OCI-LY7 (cell line): ENCODE measurements around the gene THAP7. TPM values are rescaled to one million over a fixed set of nuclear protein-coding genes. Genes with fewer than 3 reads are reported as not detected.

ENCODE experiments used
- BruUV-seq: library from RNA; stranded (reverse); fragments of 400-500 nt; replicated peaks from 2 replicates; lab custom pipeline; 2021; lab: Mats Ljungman, UMichigan
- CTCF ChIA-PET: fragments of 300-600 bp; sonication (Branson Sonifier 250); formaldehyde crosslinking; loops from one replicate; lab custom pipeline; 2022; ENCODE audit warnings: antibody characterized with exemption; ENCODE audit not compliant: unreplicated experiment; lab: Charles Lee
- POLR2A ChIA-PET: fragments of 300-600 bp; sonication (Branson Sonifier 250); formaldehyde crosslinking; loops from one replicate; lab custom pipeline; 2022; ENCODE audit warnings: antibody characterized with exemption; lab: Charles Lee
- DNase-seq: peaks from one replicate; pipeline ENCODE4 v3.0.0-alpha.2; 2015; ENCODE audit warnings: low spot score
- H2AFZ ChIP-seq: fragments of 200-600 bp; sonication (generic), shearing (Covaris generic); 2 replicates; pipeline ENCODE4 v1.6.1; 2014; ENCODE audit warnings: mild to moderate bottlenecking, antibody characterized with exemption, low read length, moderate library complexity
- H3K27ac ChIP-seq: fragments of 200-600 bp; sonication (generic); 2 replicates; pipeline ENCODE4 v1.5.1; 2014; ENCODE audit warnings: mixed run types, low read depth, mild to moderate bottlenecking, moderate library complexity, low read length, inconsistent platforms; ENCODE audit not compliant: poor library complexity, severe bottlenecking
- H3K36me3 ChIP-seq: fragments of 200-600 bp; sonication (generic); 2 replicates; pipeline ENCODE4 v1.6.1; 2014; ENCODE audit warnings: mild to moderate bottlenecking, antibody characterized with exemption, low read length, moderate library complexity, mixed read lengths; ENCODE audit not compliant: insufficient read depth
- H3K4me1 ChIP-seq: fragments of 200-600 bp; sonication (generic); 2 replicates; pipeline ENCODE4 v1.5.1; 2014; ENCODE audit warnings: mild to moderate bottlenecking, low read length; ENCODE audit not compliant: insufficient read depth, poor library complexity, severe bottlenecking
- H3K4me2 ChIP-seq: fragments of 200-600 bp; sonication (generic); 2 replicates; pipeline ENCODE4 v1.6.1; 2014; ENCODE audit warnings: mild to moderate bottlenecking, low read length
- H3K4me3 ChIP-seq: fragments of 200-600 bp; sonication (generic); 2 replicates; pipeline ENCODE4 v1.5.1; 2014; ENCODE audit warnings: mild to moderate bottlenecking, low read depth, low read length; ENCODE audit not compliant: poor library complexity, severe bottlenecking
- H3K79me2 ChIP-seq: fragments of 200-600 bp; sonication (generic); 2 replicates; pipeline ENCODE4 v1.6.1; 2016; ENCODE audit warnings: low read depth, mild to moderate bottlenecking, low read length, moderate library complexity, mixed read lengths; ENCODE audit not compliant: insufficient read depth
- H3K9me2 ChIP-seq: fragments of 200-600 bp; sonication (generic); 2 replicates; pipeline ENCODE4 v1.6.1; 2016; ENCODE audit warnings: mild to moderate bottlenecking, low read length, mixed read lengths; ENCODE audit not compliant: insufficient read depth
- H3K9me3 ChIP-seq: fragments of 200-600 bp; sonication (generic); 2 replicates; pipeline ENCODE4 v1.6.1; 2014; ENCODE audit warnings: mild to moderate bottlenecking, mixed run types, low read length, mixed read lengths
- H4K20me1 ChIP-seq: fragments of 200-600 bp; sonication (generic); 2 replicates; pipeline ENCODE4 v1.6.1; 2014; ENCODE audit warnings: mild to moderate bottlenecking, antibody characterized with exemption, low read length, moderate library complexity, mixed read lengths; ENCODE audit not compliant: insufficient read depth
- CTCF ChIP-seq: fragments of 200-600 bp; sonication (generic); conservative IDR thresholded peaks from 2 replicates; pipeline ENCODE4 v1.5.1; 2014; ENCODE audit warnings: mild to moderate bottlenecking, antibody characterized with exemption, low read length, moderate library complexity, mixed read lengths
- EZH2phosphoT487 ChIP-seq: fragments of 200-600 bp; sonication (generic); IDR thresholded peaks from 2 replicates; pipeline ENCODE4 v1.6.1; 2018; ENCODE audit warnings: low read depth, borderline replicate concordance, mild to moderate bottlenecking, mixed run types, antibody characterized with exemption, low read length, moderate library complexity, mixed read lengths
- intact Hi-C: fragments of 100-400 bp; cut with micrococcal nuclease; formaldehyde crosslinking; loops from one replicate; pipeline ENCODE4 v1.10.0; 2022; ENCODE audit not compliant: unreplicated experiment
- total RNA-seq, 2 experiments: library from RNA; depleted of rRNA in 1 of 2; stranded (reverse); fragments of >200 nt in 1 of 2; shearing (Covaris generic) in 1 of 2; gene quantifications; 2 replicates each; pipeline ENCODE4 v1.2.3, GENCODE V29; 2014 to 2022

Gene THAP7
- total RNA-seq, 2 experiments from 2014 or later, result 36.3 to 73.0 TPM

- TF ChIP-seq EZH2phosphoT487 (no peak), CTCF (no peak)
- Histone ChIP-seq H3K4me2 (peak overlapping the region; percentile 14; the same call in 1 of the 2 replicates), H4K20me1 (no peaks in the 10 kb centered on the region), H3K27ac (peak overlapping the region; percentile 0), H3K4me1 (peaks cover 32% of the 10 kb centered on the region), H3K9me3 (no peaks in the 10 kb centered on the region), H2AFZ (no peak overlapping the region), H3K36me3 (peaks cover 41% of the 10 kb centered on the region), H3K4me3 (no peak overlapping the region), H3K9me2 (no peaks in the 10 kb centered on the region), H3K79me2 (peaks cover 25% of the 10 kb centered on the region)
- POLR2A ChIA-PET, result interaction anchor here (1.1 kb wide), 1 partner anchor 16 kb away, joined by 3 read pairs; no protein-coding TSS in a partner anchor
- CTCF ChIA-PET, result no interaction called here
- intact Hi-C loops, result no loop called here
- no TSS peak for BruUV-seq
- no peak for DNase-seq
Observed at GRCh38 chr22:20998411-20999336, 3.2 kb downstream of the THAP7 start.

- Histone ChIP-seq H3K9me2 (no peaks in the 10 kb centered on the region), H3K27ac (no peak overlapping the region), H3K4me3 (no peak overlapping the region), H3K4me1 (peaks cover 24% of the 10 kb centered on the region), H2AFZ (no peak overlapping the region), H3K79me2 (peaks cover 15% of the 10 kb centered on the region), H4K20me1 (no peaks in the 10 kb centered on the region), H3K4me2 (no peak overlapping the region), H3K9me3 (no peaks in the 10 kb centered on the region), H3K36me3 (peaks cover 41% of the 10 kb centered on the region)
- intact Hi-C loops, result no loop called here
- DNase-seq, result no peak
- TF ChIP-seq EZH2phosphoT487, result no peak
- no peak for TF ChIP-seq CTCF
- no TSS peak for BruUV-seq
- ChIA-PET POLR2A (interaction anchor here (1.1 kb wide), 1 partner anchor 15 kb away, joined by 3 read pairs; no protein-coding TSS in a partner anchor), CTCF (no interaction called here)
Observed at GRCh38 chr22:20997536-20998257, 4.2 kb downstream of the THAP7 start.
